Upper lobe of left lung (tissue), 4 donors: ENCODE results near the gene CNNM4.

Experiments used
- EP300 ChIP-seq, 4 donors: sonication (generic); formaldehyde crosslinking; IDR thresholded peaks; one replicate each; pipeline ENCODE4 v1.5.1; 2017; ENCODE audit warnings: antibody characterized with exemption in 4 of 4, control low read depth in 2 of 4
- POLR2A ChIP-seq, 4 donors: fragments of 450-650 bp; IDR thresholded peaks; one replicate each; pipeline ENCODE4 v1.5.1; 2016 to 2017; ENCODE audit warnings: antibody characterized with exemption in 4 of 4, mild to moderate bottlenecking in 2 of 4
- POLR2AphosphoS5 ChIP-seq, 2 donors: sonication (generic); formaldehyde crosslinking; IDR thresholded peaks; one replicate each; pipeline ENCODE4 v1.5.1; 2017; ENCODE audit warnings: antibody characterized with exemption in 2 of 2

- no peak for TF ChIP-seq POLR2AphosphoS5 (IDR thresholded peaks at IDR 0.05)
- no peak for TF ChIP-seq EP300 (IDR thresholded peaks at IDR 0.05)
- no peak for TF ChIP-seq POLR2A (IDR thresholded peaks at IDR 0.05)
Observed at GRCh38 chr2:96759548-96759947, 1.2 kb upstream of the CNNM4 start.
